Measurements from ENCODE around the gene NEAT1. TPM values are rescaled to one million over a fixed set of nuclear protein-coding genes. Genes with fewer than 3 reads are reported as not detected.

NEAT1 gene
- total and polyA plus RNA-seq, 9 of the 15 experiments (the other 6 are each of a cell fraction or from before 2014, with no cell fraction given) = 20.1 to 389 (median 62.8) TPM

- Histone ChIP-seq H3K9me3 (replicated peaks; ENCODE audit: control insufficient read depth, insufficient read depth, low read depth, low read length) (no peaks in the 10 kb centered on the region), H3K4me3 (peak overlapping the region; percentile 79; the same call in 1 of the 2 replicates), H3K27ac (ENCODE audit: extremely low read depth, low read depth, low read length) (peak overlapping the region; percentile 98; the same call in 2 of the 3 replicates), H3K79me2 (ENCODE audit: control insufficient read depth, insufficient read depth, low read length) (peaks cover 99% of the 10 kb centered on the region), H4K20me1 (replicated peaks; ENCODE audit: control insufficient read depth, insufficient read depth, low read length) (peaks cover 56% of the 10 kb centered on the region), H3K27me3 (ENCODE audit: control insufficient read depth in 2 of 2, insufficient read depth in 2 of 2, low read length in 2 of 2) (no peaks in the 10 kb centered on the region), H2AFZ (ENCODE audit: low read depth, low read length) (no peak overlapping the region), H3K4me1 (replicated peaks in 1 of 2; ENCODE audit: control insufficient read depth in 2 of 2, insufficient read depth in 2 of 2, low read length in 2 of 2) (peaks cover 0 to 32% of the 10 kb centered on the region in 2 experiments; a peak in 3 of 5 replicates), H3K9me1 (ENCODE audit: control insufficient read depth, insufficient read depth, low read length) (no peaks in the 10 kb centered on the region), H3K9ac (ENCODE audit: insufficient read depth in 1 of 2, low read depth in 2 of 2, low read length in 2 of 2) (peak overlapping the region; percentile 47 to 69; a peak in 3 of 4 replicates), H3K36me3 (ENCODE audit: control insufficient read depth, insufficient read depth, low read length) (peaks cover 75% of the 10 kb centered on the region), H3K4me2 (ENCODE audit: insufficient read depth, low read length) (peak overlapping the region; percentile 97)
- ATAC-seq = peak; percentile 7
- peak in 1 of 4 experiments; percentile 60 for DNase-seq (ENCODE audit: extremely low read depth in 1 of 4, low spot score in 3 of 4)
- no TSS peak for BruUV-seq (replicated peaks)
- intact Hi-C loops (cut with micrococcal nuclease) = no loop called here
- POLR2A ChIA-PET = interaction anchor here (0.7 to 17.3 kb wide), 7 partner anchors 8 to 78 kb away, joined by 3 to 1349 read pairs (median 49); partner anchors contain the start of gene MALAT1
- no peak for FAIRE-seq
- 15% methylated on average over 5 of the region's 5 CpGs for WGBS (ENCODE audit: insufficient coverage, low coverage, missing lambda C conversion rate)
- in situ Hi-C loops (cut with MboI) = no loop called here
- CTCF ChIA-PET (ENCODE audit: low intra/inter-chr PET ratio) = no interaction called here
- TF ChIP-seq SRSF7 (optimal IDR thresholded peaks at IDR 0.05; ENCODE audit: low read depth, low read length) (no peak), THRB (CRISPR knock-in tag; conservative IDR thresholded peaks at IDR 0.05) (0 out of 2 replicates have a peak, but pooled peaks have one; percentile 2), FOXJ3 (CRISPR knock-in tag; IDR thresholded peaks at IDR 0.05) (no peak), SP1 (CRISPR knock-in tag; IDR thresholded peaks at IDR 0.05) (no peak), CEBPG (CRISPR knock-in tag; IDR thresholded peaks at IDR 0.05) (no peak), CEBPG (tag; conservative IDR thresholded peaks at IDR 0.05 in 1 of 2, IDR thresholded peaks at IDR 0.05 in 1 of 2) (no peak), RBM34 (IDR thresholded peaks at IDR 0.05; ENCODE audit: borderline replicate concordance, insufficient read depth, low read length) (no peak), ZNF274 (IDR thresholded peaks at IDR 0.05; ENCODE audit: borderline replicate concordance, low read depth, low read length) (no peak), MCM3 (IDR thresholded peaks at IDR 0.05) (no peak), CHD2 (IDR thresholded peaks at IDR 0.05; ENCODE audit: low read depth, low read length) (peak; percentile 53; the same call in 1 of the 2 replicates), NCOA4 (IDR thresholded peaks at IDR 0.05; ENCODE audit: partially characterized antibody) (no peak), TAF15 (IDR thresholded peaks at IDR 0.05; ENCODE audit: low read depth, low read length) (no peak), THRA (IDR thresholded peaks at IDR 0.05) (no peak), SRF (CRISPR knock-in tag; IDR thresholded peaks at IDR 0.05) (0 out of 4 replicates have a peak, but pooled peaks of 1 of the 2 experiments have one; percentile 4), ATF3 (IDR thresholded peaks at IDR 0.05) (no peak), ATF3 (CRISPR knock-in tag; conservative IDR thresholded peaks at IDR 0.05) (no peak), ZBTB34 (CRISPR knock-in tag; IDR thresholded peaks at IDR 0.05) (no peak), MYNN (IDR thresholded peaks at IDR 0.05) (peak; percentile 7; the same call in 1 of the 2 replicates), MYNN (CRISPR knock-in tag; IDR thresholded peaks at IDR 0.05) (no peak)
Measured at GRCh38 chr11:65428578-65429067, 6.0 kb downstream of the NEAT1 start.

Measured in K562 (cell line).